ENCODE measurements around the gene MOBP. TPM values are rescaled to one million over a fixed set of nuclear protein-coding genes. Genes with fewer than 3 reads are reported as not detected.

MOBP gene
- total and polyA plus RNA-seq, 9 of the 15 experiments (the other 6 are each of a cell fraction or from before 2014, with no cell fraction given) = 0.09 to 0.33 (median 0.11) TPM; not detected in 4

DNA sequence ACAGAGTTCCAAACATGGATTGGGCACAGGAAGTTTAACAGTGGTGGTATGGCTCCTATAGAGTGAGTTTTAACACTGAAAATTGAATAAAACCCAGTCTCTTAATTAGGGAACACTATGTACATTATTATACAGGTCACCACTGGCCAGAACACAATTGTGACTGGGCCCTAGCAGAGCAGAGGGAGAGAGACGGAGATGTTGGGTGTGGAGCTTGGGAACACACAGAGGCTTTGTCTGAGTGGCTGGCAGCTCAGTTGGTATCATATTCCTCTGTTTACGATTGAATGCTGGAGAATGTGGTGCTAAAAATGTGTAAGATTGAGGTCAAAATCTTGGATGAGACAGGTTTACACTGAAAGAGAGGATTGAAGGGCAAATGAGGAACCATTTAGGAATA, 6.8 kb upstream of the MOBP start:
- Histone ChIP-seq H3K36me3 (ENCODE audit: control insufficient read depth, insufficient read depth, low read length) (no peaks in the 10 kb centered on the region), H3K9me1 (ENCODE audit: control insufficient read depth, insufficient read depth, low read length) (no peaks in the 10 kb centered on the region), H3K4me1 (replicated peaks in 1 of 2; ENCODE audit: control insufficient read depth in 2 of 2, insufficient read depth in 2 of 2, low read length in 2 of 2) (peaks cover 0 to 5% of the 10 kb centered on the region in 2 experiments; a peak in 1 of 5 replicates), H3K9ac (ENCODE audit: insufficient read depth in 1 of 2, low read depth in 2 of 2, low read length in 2 of 2) (no peak overlapping the region), H2AFZ (ENCODE audit: low read depth, low read length) (no peak overlapping the region), H3K27me3 (ENCODE audit: control insufficient read depth in 2 of 2, insufficient read depth in 2 of 2, low read length in 2 of 2) (peaks cover 9 to 11% of the 10 kb centered on the region in 2 experiments; a peak in 3 of 5 replicates), H4K20me1 (replicated peaks; ENCODE audit: control insufficient read depth, insufficient read depth, low read length) (no peaks in the 10 kb centered on the region), H3K4me2 (ENCODE audit: insufficient read depth, low read length) (no peak overlapping the region), H3K79me2 (ENCODE audit: control insufficient read depth, insufficient read depth, low read length) (no peaks in the 10 kb centered on the region), H3K27ac (ENCODE audit: extremely low read depth, low read depth, low read length) (no peak overlapping the region), H3K4me3 (no peak overlapping the region), H3K9me3 (replicated peaks; ENCODE audit: control insufficient read depth, insufficient read depth, low read depth, low read length) (no peaks in the 10 kb centered on the region; the same call in 1 of the 2 replicates)
- DNase-seq (ENCODE audit: extremely low read depth in 1 of 4, low spot score in 3 of 4) (no peak), FAIRE-seq (no peak), ATAC-seq (no peak)
- in situ Hi-C loops (cut with MboI) (no loop called here), intact Hi-C loops (cut with micrococcal nuclease) (no loop called here)
- 4% methylated on average over 2 of the region's 2 CpGs for WGBS (ENCODE audit: insufficient coverage, low coverage, missing lambda C conversion rate)
- ChIA-PET POLR2A (interaction anchor here (0.9 to 1.5 kb wide), 2 partner anchors 11 to 13 kb away, joined by 3 to 4 read pairs; no protein-coding TSS in a partner anchor), CTCF (ENCODE audit: low intra/inter-chr PET ratio) (no interaction called here)
- no TSS peak for BruUV-seq (replicated peaks)
- no peak for TF ChIP-seq RHOXF2B (CRISPR knock-in tag; conservative IDR thresholded peaks at IDR 0.05)

DNA sequence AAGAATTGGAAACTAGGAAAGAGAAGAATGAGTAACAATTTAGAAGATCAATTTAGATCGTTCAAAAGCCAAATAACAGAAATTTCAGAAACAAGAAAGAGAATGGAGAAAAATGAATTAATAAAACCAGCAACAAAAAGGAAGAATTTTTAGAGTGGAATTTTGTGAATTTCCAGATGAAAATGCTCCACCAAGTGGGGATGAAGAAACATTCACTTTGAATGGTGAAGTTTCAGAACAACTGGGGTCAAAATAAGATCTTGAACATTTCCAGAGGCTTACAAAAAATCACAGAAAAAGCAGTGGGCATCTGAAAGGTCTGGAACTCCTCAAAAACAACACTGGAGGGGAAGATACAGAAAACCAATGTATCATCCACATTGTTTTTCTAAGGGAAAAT, 4.2 kb upstream of the MOBP start:
- no peak overlapping the region for H3K9ac ChIP-seq (ENCODE audit: insufficient read depth in 1 of 2, low read depth in 2 of 2, low read length in 2 of 2)
- ATAC-seq (no peak), DNase-seq (ENCODE audit: extremely low read depth in 1 of 4, low spot score in 3 of 4) (no peak), FAIRE-seq (no peak)
- in situ Hi-C loops (cut with MboI) = no loop called here
- BruUV-seq (replicated peaks) = no TSS peak
- H3K4me3 ChIP-seq = no peak overlapping the region
- no peaks in the 10 kb centered on the region for H3K79me2 ChIP-seq (ENCODE audit: control insufficient read depth, insufficient read depth, low read length)
- H2AFZ ChIP-seq (ENCODE audit: low read depth, low read length) = no peak overlapping the region
- ChIA-PET POLR2A (no interaction called here), CTCF (ENCODE audit: low intra/inter-chr PET ratio) (no interaction called here)
- H4K20me1 ChIP-seq (replicated peaks; ENCODE audit: control insufficient read depth, insufficient read depth, low read length) = no peaks in the 10 kb centered on the region
- H3K9me1 ChIP-seq (ENCODE audit: control insufficient read depth, insufficient read depth, low read length) = no peaks in the 10 kb centered on the region
- no peaks in the 10 kb centered on the region; the same call in 1 of the 2 replicates for H3K9me3 ChIP-seq (replicated peaks; ENCODE audit: control insufficient read depth, insufficient read depth, low read depth, low read length)
- intact Hi-C loops (cut with micrococcal nuclease) = no loop called here
- no peak overlapping the region for H3K4me2 ChIP-seq (ENCODE audit: insufficient read depth, low read length)
- 0 out of 5 replicates have a peak, but pooled peaks cover 3 to 7% of the 10 kb centered on the region in 2 experiments for H3K27me3 ChIP-seq (ENCODE audit: control insufficient read depth in 2 of 2, insufficient read depth in 2 of 2, low read length in 2 of 2)
- no peak for TF ChIP-seq THRB (CRISPR knock-in tag; conservative IDR thresholded peaks at IDR 0.05)
- TF ChIP-seq CTCF (IDR thresholded peaks at IDR 0.05 in 2 of 3, conservative IDR thresholded peaks at IDR 0.05 in 1 of 3; ENCODE audit: insufficient read depth in 2 of 3, low read depth in 1 of 3, low read length in 3 of 3) = no peak
- TF ChIP-seq TAF1 (IDR thresholded peaks at IDR 0.05; ENCODE audit: control insufficient read depth, extremely low read depth, insufficient read depth, low read length, severe bottlenecking) = no peak
- no peak for TF ChIP-seq MCM7 (IDR thresholded peaks at IDR 0.05)
- TF ChIP-seq ILK (tag; IDR thresholded peaks at IDR 0.05; ENCODE audit: borderline replicate concordance, low read depth) = no peak
- TF ChIP-seq ZNF445 (CRISPR knock-in tag; IDR thresholded peaks at IDR 0.05; ENCODE audit: low read depth) = no peak
- no peak for TF ChIP-seq SMAD1 (IDR thresholded peaks at IDR 0.05; ENCODE audit: low read depth, low read length, partially characterized antibody)
- no peak overlapping the region for H3K27ac ChIP-seq (ENCODE audit: extremely low read depth, low read depth, low read length)
- no peaks in the 10 kb centered on the region for H3K36me3 ChIP-seq (ENCODE audit: control insufficient read depth, insufficient read depth, low read length)
- H3K4me1 ChIP-seq (replicated peaks in 1 of 2; ENCODE audit: control insufficient read depth in 2 of 2, insufficient read depth in 2 of 2, low read length in 2 of 2) = no peaks in the 10 kb centered on the region
- 0% methylated on average over 1 of the region's 1 CpG for WGBS (ENCODE audit: insufficient coverage, low coverage, missing lambda C conversion rate)

Measured in K562 (cell line).